ENCODE results near the gene OTUD5. TPM values are rescaled to one million over a fixed set of nuclear protein-coding genes. Genes with fewer than 3 reads are reported as not detected.
A peak's percentile ranks its signal among the peaks of the same experiment; 100 is the strongest.

OTUD5 gene
- total and polyA plus RNA-seq, 7 donors, result 22.4 to 41.4 (median 35.3) TPM

GRCh38 chrX:48996969-48997368 lies 39.6 kb upstream of the OTUD5 start:
- TF ChIP-seq POLR2AphosphoS5 (IDR thresholded peaks at IDR 0.05), result no peak
- no peak for TF ChIP-seq CTCF (IDR thresholded peaks at IDR 0.05)
- TF ChIP-seq POLR2A (IDR thresholded peaks at IDR 0.05), result no peak
- no peak for TF ChIP-seq EP300 (IDR thresholded peaks at IDR 0.05)
- Histone ChIP-seq H3K4me1 (peaks cover 0 to 9% (median 6%) of the 10 kb centered on the region in 4 donors), H3K36me3 (peaks cover 0 to 18% (median 4%) of the 10 kb centered on the region in 4 donors), H3K4me3 (no peak overlapping the region), H3K27ac (no peak overlapping the region), H3K9me3 (no peaks in the 10 kb centered on the region), H3K27me3 (no peaks in the 10 kb centered on the region)
- intact Hi-C loops (cut with DNase I), result no loop called here
- no peak for DNase-seq
- WGBS, 2 donors, result 82 to 94% methylated on average over 6 of the region's 6 CpGs

GRCh38 chrX:48992341-48992740 lies 34.9 kb upstream of the OTUD5 start:
- Histone ChIP-seq H3K4me3 (no peak overlapping the region), H3K27ac (no peak overlapping the region), H3K9me3 (no peaks in the 10 kb centered on the region), H3K4me1 (no peaks in the 10 kb centered on the region), H3K27me3 (no peaks in the 10 kb centered on the region), H3K36me3 (peaks cover 0 to 38% (median 4%) of the 10 kb centered on the region in 4 donors)
- intact Hi-C loops (cut with DNase I), result no loop called here
- TF ChIP-seq CTCF (IDR thresholded peaks at IDR 0.05), result no peak
- no peak for TF ChIP-seq POLR2A (IDR thresholded peaks at IDR 0.05)
- no peak for TF ChIP-seq EP300 (IDR thresholded peaks at IDR 0.05)
- no peak for TF ChIP-seq POLR2AphosphoS5 (IDR thresholded peaks at IDR 0.05)
- DNase-seq, result peak; percentile 2

GRCh38 chrX:48989483-48989882 lies 32.1 kb upstream of the OTUD5 start:
- H3K27ac ChIP-seq, result no peak overlapping the region
- 84 to 85% methylated on average over 4 of the region's 4 CpGs for WGBS, 2 donors
- peak; percentile 54 for DNase-seq
- H3K36me3 ChIP-seq, result peaks cover 0 to 47% (median 2%) of the 10 kb centered on the region in 4 donors
- intact Hi-C loops (cut with DNase I), result no loop called here
- H3K27me3 ChIP-seq, result no peaks in the 10 kb centered on the region
- H3K4me1 ChIP-seq, result no peaks in the 10 kb centered on the region
- no peaks in the 10 kb centered on the region for H3K9me3 ChIP-seq
- H3K4me3 ChIP-seq, result no peak overlapping the region
- no peak for TF ChIP-seq EP300 (IDR thresholded peaks at IDR 0.05)

GRCh38 chrX:48983896-48984295 lies 26.5 kb upstream of the OTUD5 start:
- H3K27ac ChIP-seq, result no peak overlapping the region
- no peak for TF ChIP-seq POLR2A (IDR thresholded peaks at IDR 0.05)
- TF ChIP-seq EP300 (IDR thresholded peaks at IDR 0.05), result no peak
- no peak for TF ChIP-seq CTCF (IDR thresholded peaks at IDR 0.05)
- no peak for TF ChIP-seq POLR2AphosphoS5 (IDR thresholded peaks at IDR 0.05)
- H3K4me3 ChIP-seq, result no peak overlapping the region
- H3K36me3 ChIP-seq, result peaks cover 0 to 54% (median 12%) of the 10 kb centered on the region in 4 donors
- intact Hi-C loops (cut with DNase I), result no loop called here
- H3K27me3 ChIP-seq, result no peaks in the 10 kb centered on the region
- no peaks in the 10 kb centered on the region for H3K4me1 ChIP-seq
- DNase-seq, result no peak
- H3K9me3 ChIP-seq, result no peaks in the 10 kb centered on the region
- WGBS, 2 donors, result 65 to 68% methylated on average over 3 of the region's 3 CpGs

GRCh38 chrX:48983081-48983480 lies 25.7 kb upstream of the OTUD5 start:
- Histone ChIP-seq H3K9me3 (no peaks in the 10 kb centered on the region), H3K4me1 (no peaks in the 10 kb centered on the region), H3K27me3 (no peaks in the 10 kb centered on the region), H3K36me3 (peaks cover 0 to 49% (median 12%) of the 10 kb centered on the region in 4 donors), H3K4me3 (no peak overlapping the region), H3K27ac (no peak overlapping the region)
- no peak for DNase-seq
- intact Hi-C loops (cut with DNase I), result no loop called here
- WGBS, 2 donors, result 93 to 95% methylated on average over 17 of the region's 17 CpGs
- TF ChIP-seq CTCF (IDR thresholded peaks at IDR 0.05) (no peak), POLR2AphosphoS5 (IDR thresholded peaks at IDR 0.05) (no peak), EP300 (IDR thresholded peaks at IDR 0.05) (no peak), POLR2A (IDR thresholded peaks at IDR 0.05) (no peak)
